Measurements from ENCODE around the gene AMOTL1. TPM values are rescaled to one million over a fixed set of nuclear protein-coding genes. Genes with fewer than 3 reads are reported as not detected.

AMOTL1 gene
- total RNA-seq, 1 donor from 2014 or later: 45.6 TPM

DNA sequence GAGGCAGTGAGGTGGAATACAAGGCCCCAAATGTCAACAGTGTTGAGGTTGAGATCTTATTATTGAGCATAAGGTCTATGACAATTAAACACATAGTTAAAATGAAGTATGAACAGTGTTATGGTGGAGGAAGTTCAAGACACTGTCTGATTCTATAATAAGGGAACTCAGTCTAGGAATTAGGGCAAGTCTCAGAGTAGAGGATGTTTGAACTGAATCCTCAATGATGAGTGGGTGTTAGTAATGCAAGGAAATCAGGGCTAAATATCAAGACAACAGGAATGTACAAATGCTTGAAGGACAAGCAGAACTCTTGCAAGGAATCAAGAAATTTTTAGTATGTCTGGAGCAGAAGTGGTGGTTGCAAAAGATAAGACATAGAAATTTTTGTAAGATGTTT is 152.2 kb downstream of the AMOTL1 start:
- Mint-ChIP-seq H3K27me3 (ENCODE audit: low read depth) (peaks cover 2% of the 10 kb centered on the region), H3K36me3 (ENCODE audit: low read depth) (peaks cover 1% of the 10 kb centered on the region), H3K4me3 (ENCODE audit: unreplicated experiment) (no peak overlapping the region), H3K9me3 (ENCODE audit: low read depth) (no peaks in the 10 kb centered on the region), H3K27ac (ENCODE audit: unreplicated experiment) (no peak overlapping the region), H3K4me1 (ENCODE audit: low read depth) (peaks cover 6% of the 10 kb centered on the region)
- no peak for DNase-seq (ENCODE audit: low spot score)
- TF ChIP-seq CTCF (IDR thresholded peaks at IDR 0.05): no peak

GRCh38 chr11:94922321-94923003 is 154.3 kb downstream of the AMOTL1 start:
- H3K9me3 Mint-ChIP-seq (ENCODE audit: low read depth): no peaks in the 10 kb centered on the region
- DNase-seq (ENCODE audit: low spot score): no peak
- no peak overlapping the region for H3K27ac Mint-ChIP-seq (ENCODE audit: unreplicated experiment)
- H3K36me3 Mint-ChIP-seq (ENCODE audit: low read depth): peaks cover 1% of the 10 kb centered on the region
- peaks cover 28% of the 10 kb centered on the region for H3K4me1 Mint-ChIP-seq (ENCODE audit: low read depth)
- TF ChIP-seq CTCF (IDR thresholded peaks at IDR 0.05): no peak
- peaks cover 2% of the 10 kb centered on the region for H3K27me3 Mint-ChIP-seq (ENCODE audit: low read depth)
- no peak overlapping the region for H3K4me3 Mint-ChIP-seq (ENCODE audit: unreplicated experiment)

DNA sequence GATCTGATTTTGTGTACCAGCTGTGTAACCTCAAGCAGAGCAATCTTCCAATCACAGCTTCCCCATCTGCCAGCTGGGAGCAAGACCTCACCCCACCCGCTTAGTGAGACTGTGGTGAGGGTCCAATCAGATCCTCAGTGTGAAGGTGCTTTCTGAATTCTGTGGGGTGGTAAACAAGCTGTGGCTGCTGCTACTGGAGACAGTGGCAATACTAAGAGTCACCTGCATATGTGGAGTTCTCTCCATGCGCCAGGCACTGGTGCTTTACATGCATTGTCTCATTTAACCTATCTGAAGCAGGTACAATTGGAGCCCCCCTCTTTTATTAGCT is 154.8 kb downstream of the AMOTL1 start:
- peaks cover 33% of the 10 kb centered on the region for H3K4me1 Mint-ChIP-seq (ENCODE audit: low read depth)
- TF ChIP-seq CTCF (IDR thresholded peaks at IDR 0.05): no peak

GRCh38 chr11:94924171-94924572 is 156.0 kb downstream of the AMOTL1 start:
- no peaks in the 10 kb centered on the region for H3K9me3 Mint-ChIP-seq (ENCODE audit: low read depth)
- H3K4me3 Mint-ChIP-seq (ENCODE audit: unreplicated experiment): no peak overlapping the region
- H3K27ac Mint-ChIP-seq (ENCODE audit: unreplicated experiment): no peak overlapping the region
- peaks cover 2% of the 10 kb centered on the region for H3K27me3 Mint-ChIP-seq (ENCODE audit: low read depth)
- peaks cover 45% of the 10 kb centered on the region for H3K4me1 Mint-ChIP-seq (ENCODE audit: low read depth)
- DNase-seq (ENCODE audit: low spot score): no peak
- peaks cover 1% of the 10 kb centered on the region for H3K36me3 Mint-ChIP-seq (ENCODE audit: low read depth)
- TF ChIP-seq CTCF (IDR thresholded peaks at IDR 0.05): no peak

More for the DNA sequence above, 154.8 kb downstream of the AMOTL1 start:
- Mint-ChIP-seq H3K36me3 (ENCODE audit: low read depth) (peaks cover 1% of the 10 kb centered on the region), H3K27me3 (ENCODE audit: low read depth) (peaks cover 2% of the 10 kb centered on the region), H3K9me3 (ENCODE audit: low read depth) (no peaks in the 10 kb centered on the region), H3K4me3 (ENCODE audit: unreplicated experiment) (no peak overlapping the region), H3K27ac (ENCODE audit: unreplicated experiment) (no peak overlapping the region)
- no peak for DNase-seq (ENCODE audit: low spot score)

GRCh38 chr11:94924612-94925011 is 156.5 kb downstream of the AMOTL1 start:
- Mint-ChIP-seq H3K4me3 (ENCODE audit: unreplicated experiment) (no peak overlapping the region), H3K36me3 (ENCODE audit: low read depth) (peaks cover 1% of the 10 kb centered on the region), H3K27me3 (ENCODE audit: low read depth) (peaks cover 2% of the 10 kb centered on the region), H3K27ac (ENCODE audit: unreplicated experiment) (no peak overlapping the region), H3K9me3 (ENCODE audit: low read depth) (no peaks in the 10 kb centered on the region), H3K4me1 (ENCODE audit: low read depth) (peaks cover 47% of the 10 kb centered on the region)
- DNase-seq (ENCODE audit: low spot score): no peak
- no peak for TF ChIP-seq CTCF (IDR thresholded peaks at IDR 0.05)
